A549 (cell line): Measurements from ENCODE around the gene PPP2R5E.

Experiments
- CBX8 ChIP-seq: fragments of 200-600 bp; sonication (generic); IDR thresholded peaks from 2 replicates; pipeline ENCODE4 v1.6.1; 2016
- CEBPB ChIP-seq, 2 experiments: fragments of >200 bp in 1 of 2; sonication (Bioruptor Twin) in 1 of 2; formaldehyde crosslinking in 1 of 2; IDR thresholded peaks; 2 replicates each; pipeline ENCODE4 v1.6.1; 2012 to 2016
- EP300 ChIP-seq, 2 experiments: fragments of >200 bp; sonication (Bioruptor Twin); formaldehyde crosslinking; IDR thresholded peaks; 2 replicates in 1 of 2; 3 replicates in 1 of 2; pipeline ENCODE4 v1.6.1; 2016 to 2017
- ESRRA ChIP-seq: fragments of 150-350 bp; IDR thresholded peaks from 2 replicates; pipeline ENCODE4 v1.6.1; 2014; ENCODE audit warnings: mild to moderate bottlenecking, low read length, borderline replicate concordance
- MAFK ChIP-seq: fragments of 450-650 bp; IDR thresholded peaks from 2 replicates; pipeline ENCODE4 v1.6.1; 2014; ENCODE audit not compliant: partially characterized antibody
- POLR2A ChIP-seq: IDR thresholded peaks from 2 replicates; pipeline ENCODE4 v1.6.1; 2012; ENCODE audit warnings: mild to moderate bottlenecking, low read length
- RAD21 ChIP-seq, 2 experiments: fragments of >200 bp in 1 of 2; sonication (Bioruptor Twin) in 1 of 2; formaldehyde crosslinking in 1 of 2; IDR thresholded peaks in 1 of 2; conservative IDR thresholded peaks in 1 of 2; 2 replicates in 1 of 2; 3 replicates in 1 of 2; pipeline ENCODE4 v1.6.1; 2012 to 2018; ENCODE audit warnings: inconsistent platforms in 1 of 2
- USF2 ChIP-seq: fragments of 450-650 bp; IDR thresholded peaks from 2 replicates; pipeline ENCODE4 v1.6.1; 2014; ENCODE audit warnings: antibody characterized with exemption
- TF ChIP-seq, protein P1 (sequence below): IDR thresholded peaks from 2 replicates; pipeline ENCODE4 v1.6.1; 2012
- TF ChIP-seq, protein P2 (sequence below): fragments of >200 bp; sonication (Bioruptor Twin); formaldehyde crosslinking; IDR thresholded peaks from 3 replicates; pipeline ENCODE4 v1.5.1; 2016
- TF ChIP-seq, protein P3 (sequence below): IDR thresholded peaks from 2 replicates; pipeline ENCODE4 v1.6.1; 2012

GRCh38 chr14:63547798-63548335 lies 4.7 kb upstream of the PPP2R5E start:
- TF ChIP-seq POLR2A (no peak), EP300 (IDR thresholded peaks at IDR 0.05) (no peak), CBX8 (no peak), ESRRA (no peak), CEBPB (IDR thresholded peaks at IDR 0.05) (no peak), USF2 (no peak), MAFK (no peak), RAD21 (conservative IDR thresholded peaks at IDR 0.05 in 1 of 2, IDR thresholded peaks at IDR 0.05 in 1 of 2) (no peak)
- TF ChIP-seq, protein P1, sequence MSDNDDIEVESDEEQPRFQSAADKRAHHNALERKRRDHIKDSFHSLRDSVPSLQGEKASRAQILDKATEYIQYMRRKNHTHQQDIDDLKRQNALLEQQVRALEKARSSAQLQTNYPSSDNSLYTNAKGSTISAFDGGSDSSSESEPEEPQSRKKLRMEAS: no peak
- TF ChIP-seq, protein P2, sequence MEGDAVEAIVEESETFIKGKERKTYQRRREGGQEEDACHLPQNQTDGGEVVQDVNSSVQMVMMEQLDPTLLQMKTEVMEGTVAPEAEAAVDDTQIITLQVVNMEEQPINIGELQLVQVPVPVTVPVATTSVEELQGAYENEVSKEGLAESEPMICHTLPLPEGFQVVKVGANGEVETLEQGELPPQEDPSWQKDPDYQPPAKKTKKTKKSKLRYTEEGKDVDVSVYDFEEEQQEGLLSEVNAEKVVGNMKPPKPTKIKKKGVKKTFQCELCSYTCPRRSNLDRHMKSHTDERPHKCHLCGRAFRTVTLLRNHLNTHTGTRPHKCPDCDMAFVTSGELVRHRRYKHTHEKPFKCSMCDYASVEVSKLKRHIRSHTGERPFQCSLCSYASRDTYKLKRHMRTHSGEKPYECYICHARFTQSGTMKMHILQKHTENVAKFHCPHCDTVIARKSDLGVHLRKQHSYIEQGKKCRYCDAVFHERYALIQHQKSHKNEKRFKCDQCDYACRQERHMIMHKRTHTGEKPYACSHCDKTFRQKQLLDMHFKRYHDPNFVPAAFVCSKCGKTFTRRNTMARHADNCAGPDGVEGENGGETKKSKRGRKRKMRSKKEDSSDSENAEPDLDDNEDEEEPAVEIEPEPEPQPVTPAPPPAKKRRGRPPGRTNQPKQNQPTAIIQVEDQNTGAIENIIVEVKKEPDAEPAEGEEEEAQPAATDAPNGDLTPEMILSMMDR: no peak
- TF ChIP-seq, protein P3, sequence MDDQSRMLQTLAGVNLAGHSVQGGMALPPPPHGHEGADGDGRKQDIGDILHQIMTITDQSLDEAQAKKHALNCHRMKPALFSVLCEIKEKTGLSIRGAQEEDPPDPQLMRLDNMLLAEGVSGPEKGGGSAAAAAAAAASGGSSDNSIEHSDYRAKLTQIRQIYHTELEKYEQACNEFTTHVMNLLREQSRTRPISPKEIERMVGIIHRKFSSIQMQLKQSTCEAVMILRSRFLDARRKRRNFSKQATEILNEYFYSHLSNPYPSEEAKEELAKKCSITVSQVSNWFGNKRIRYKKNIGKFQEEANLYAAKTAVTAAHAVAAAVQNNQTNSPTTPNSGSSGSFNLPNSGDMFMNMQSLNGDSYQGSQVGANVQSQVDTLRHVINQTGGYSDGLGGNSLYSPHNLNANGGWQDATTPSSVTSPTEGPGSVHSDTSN: no peak
